Stimulated activated CD4-positive, alpha-beta T cell treated with anti-CD3 and anti-CD28 coated beads, Interleukin-12 subunit alpha, Interleukin-12 subunit beta, amount 100 ng/mL, for 4 hours (primary cell): ENCODE measurements around the gene TUBGCP4.
"Not testable (repeated sequence)": the region's sequence is repeated elsewhere in the genome, so short reads cannot be mapped to it uniquely, and the experiment has no call there.

Source experiments
- DNase-seq: peaks from one replicate; pipeline ENCODE4 v3.0.0-alpha.2; 2020

Gene TUBGCP4

GRCh38 chr15:43370975-43371974 is at the start of gene TUBGCP4, which contains the start of gene ZSCAN29:
TUBGCP4 (plus strand) TSS chr15:43371101; CDS start chr15:43371355, 254 bp downstream.
ZSCAN29 (minus strand) TSS chr15:43371043; CDS start chr15:43369913, 1,130 bp downstream.
- peak; percentile 74 for DNase-seq

- no peak for DNase-seq
Measured at GRCh38 chr15:43325039-43325684, 45.7 kb upstream of the TUBGCP4 start.

- DNase-seq, result peak; percentile 6
Measured at GRCh38 chr15:43329217-43329959, 41.5 kb upstream of the TUBGCP4 start.

GRCh38 chr15:43329960-43330779 is 40.7 kb upstream of the TUBGCP4 start, which contains the start of gene LCMT2:
LCMT2 (minus strand) TSS chr15:43330573; CDS start chr15:43330489, 84 bp downstream.
- DNase-seq, result peak; percentile 83

- no peak for DNase-seq
Measured at GRCh38 chr15:43330780-43331087, 40.2 kb upstream of the TUBGCP4 start.

GRCh38 chr15:43346305-43346704 is 24.6 kb upstream of the TUBGCP4 start:
- DNase-seq, result no peak

- no peak for DNase-seq
Measured at GRCh38 chr15:43347114-43347513, 23.8 kb upstream of the TUBGCP4 start.

- no peak for DNase-seq
Measured at GRCh38 chr15:43352693-43353382, 18.1 kb upstream of the TUBGCP4 start.

GRCh38 chr15:43360821-43361220 is 10.1 kb upstream of the TUBGCP4 start:
- DNase-seq, result no peak

- DNase-seq, result no peak
Measured at GRCh38 chr15:43361313-43361903, 9.5 kb upstream of the TUBGCP4 start.

- no peak for DNase-seq
Measured at GRCh38 chr15:43370310-43370974, 459 bp upstream of the TUBGCP4 start.

- peak; percentile 16 for DNase-seq
Measured at GRCh38 chr15:43376017-43376705, 5.3 kb downstream of the TUBGCP4 start.

- DNase-seq, result no peak
Measured at GRCh38 chr15:43378601-43379000, 7.7 kb downstream of the TUBGCP4 start.

GRCh38 chr15:43382310-43382709 is 11.4 kb downstream of the TUBGCP4 start:
- DNase-seq, result no peak

- no peak for DNase-seq
Measured at GRCh38 chr15:43383070-43383469, 12.2 kb downstream of the TUBGCP4 start.

- no peak for DNase-seq
Measured at GRCh38 chr15:43390723-43391122, 19.8 kb downstream of the TUBGCP4 start.

- DNase-seq, result not testable (repeated sequence)
Measured at GRCh38 chr15:43393592-43393991, 22.7 kb downstream of the TUBGCP4 start.

- no peak for DNase-seq
Measured at GRCh38 chr15:43402255-43402654, 31.4 kb downstream of the TUBGCP4 start.

GRCh38 chr15:43403616-43404015 is 32.7 kb downstream of the TUBGCP4 start:
- DNase-seq, result no peak

- no peak for DNase-seq
Measured at GRCh38 chr15:43404130-43404529, 33.2 kb downstream of the TUBGCP4 start.
